ENCODE results near the gene SCUBE1.

GRCh38 chr22:43270949-43271348, 72.2 kb downstream of the SCUBE1 start:
- TF ChIP-seq EP300 (IDR thresholded peaks at IDR 0.05; ENCODE audit: borderline replicate concordance in 1 of 2, low read depth in 2 of 2, low read length in 2 of 2) (no peak), CTCF (IDR thresholded peaks at IDR 0.05; ENCODE audit: control extremely low read depth in 1 of 3, insufficient read depth in 1 of 3, low read depth in 1 of 3, low read length in 3 of 3) (no peak), RNF2 (IDR thresholded peaks at IDR 0.05; ENCODE audit: borderline replicate concordance, low read depth, low read length, missing control alignments, poor library complexity, severe bottlenecking) (no peak), POLR2A (IDR thresholded peaks at IDR 0.05; ENCODE audit: control extremely low read depth in 1 of 2, low read depth in 2 of 2, low read length in 2 of 2) (no peak), ATF3 (IDR thresholded peaks at IDR 0.05; ENCODE audit: insufficient read depth, low read depth, low read length) (no peak), ATF2 (IDR thresholded peaks at IDR 0.05; ENCODE audit: low read length) (no peak), JUND (IDR thresholded peaks at IDR 0.05; ENCODE audit: low read length) (no peak)
